Gastrocnemius medialis (tissue), 4 donors: ENCODE data around the gene ANKS1B. TPM values are rescaled to one million over a fixed set of nuclear protein-coding genes. Genes with fewer than 3 reads are reported as not detected.

Source experiments
- ATAC-seq, 2 donors: fragments of 150-250 bp; one replicate each; pipeline ENCODE4 v1.9.1; 2016
- DNase-seq, 2 donors: peaks; one replicate each; pipeline ENCODE4 v3.0.0-alpha.2; 2019
- H3K27ac ChIP-seq, 4 donors: fragments of 200-600 bp; sonication (generic); 1 replicate in 1 of 4; 2 replicates in 3 of 4; pipeline ENCODE4 v1.5.1; 2016 to 2018; ENCODE audit warnings: mild to moderate bottlenecking in 2 of 4, moderate library complexity in 1 of 4
- H3K27me3 ChIP-seq, 3 donors: fragments of 200-600 bp; sonication (generic) in 2 of 3; 1 replicate in 1 of 3; 2 replicates in 2 of 3; pipeline versions ENCODE4 v1.5.1 to v1.6.0; 2016 to 2019; ENCODE audit warnings: mild to moderate bottlenecking in 1 of 3, moderate library complexity in 1 of 3
- H3K36me3 ChIP-seq, 2 donors: fragments of 200-600 bp; sonication (generic) in 1 of 2; one replicate each; pipeline ENCODE4 v1.5.1; 2017 to 2018
- H3K4me1 ChIP-seq, 2 donors: fragments of 200-600 bp; sonication (generic) in 1 of 2; one replicate each; pipeline ENCODE4 v1.5.1; 2016 to 2017; ENCODE audit warnings: mild to moderate bottlenecking in 2 of 2
- H3K4me3 ChIP-seq, 4 donors: fragments of 200-600 bp; sonication (generic) in 3 of 4; 1 replicate in 1 of 4; 2 replicates in 3 of 4; pipeline ENCODE4 v1.5.1; 2016 to 2019; ENCODE audit warnings: mild to moderate bottlenecking in 2 of 4
- H3K9me3 ChIP-seq, 3 donors: fragments of 200-600 bp; sonication (generic) in 2 of 3; 1 replicate in 1 of 3; 2 replicates in 2 of 3; pipeline ENCODE4 v1.5.1; 2016 to 2019
- POLR2A ChIP-seq, 2 donors: fragments of 450-650 bp; IDR thresholded peaks; one replicate each; pipeline ENCODE4 v1.6.1; 2017; ENCODE audit warnings: antibody characterized with exemption in 2 of 2, mild to moderate bottlenecking in 2 of 2, moderate library complexity in 2 of 2
- in situ Hi-C, 4 donors: fragments of 200-750 bp; cut with MboI; loops; one replicate each; pipeline versions ENCODE4 v1.15.0 to v1.8.0; 2017; ENCODE audit warnings: low sequenced_read_pairs in 4 of 4
- intact Hi-C: fragments of 100-400 bp; cut with DNase I; formaldehyde crosslinking; loops from one replicate; pipeline ENCODE4 v1.15.1; 2023; ENCODE audit warnings: low total_unique reads
- total RNA-seq, 4 donors: library from RNA; depleted of rRNA; stranded (reverse); fragments of >200 nt; gene quantifications; one replicate each; pipeline versions ENCODE4 v1.1.0 to v1.2.3, GENCODE V29; 2016
- TF ChIP-seq, protein P1 (sequence below), 5 experiments: fragments of 450-650 bp in 3 of 5; fragments of 200-600 bp in 2 of 5; sonication (generic) in 2 of 5; IDR thresholded peaks in 4 of 5; conservative IDR thresholded peaks in 1 of 5; 1 replicate in 4 of 5; 2 replicates in 1 of 5; pipeline ENCODE4 v1.5.1; 2016 to 2019; ENCODE audit warnings: antibody characterized with exemption in 5 of 5, mild to moderate bottlenecking in 3 of 5, moderate library complexity in 3 of 5

The ANKS1B gene
- total RNA-seq, 4 donors from 2014 or later: 3.9 to 14.5 (median 5.7) TPM

GRCh38 chr12:99824900-99825542, 159.7 kb downstream of the ANKS1B start:
- in situ Hi-C loops: loop anchor here in 2 of 4 donors (25.0 kb wide), 2 partner anchors 162 to 387 kb away; partner anchors contain the start of genes ACTR6 (in 1 of the 2) and ANKS1B (in 1 of the 2)
- Histone ChIP-seq H3K4me3 (peak overlapping the region; percentile 14 to 36 (median 33)), H3K4me1 (peaks cover 0 to 12% of the 10 kb centered on the region in 2 donors), H3K9me3 (no peaks in the 10 kb centered on the region), H3K27me3 (no peaks in the 10 kb centered on the region), H3K27ac (peak overlapping the region in 3 of 4 donors; percentile 11 to 49 (median 30)), H3K36me3 (no peaks in the 10 kb centered on the region)
- peak in 1 of 2 donors; percentile 41 for DNase-seq
- ATAC-seq: peak; percentile 75 to 87
- TF ChIP-seq, protein P1, sequence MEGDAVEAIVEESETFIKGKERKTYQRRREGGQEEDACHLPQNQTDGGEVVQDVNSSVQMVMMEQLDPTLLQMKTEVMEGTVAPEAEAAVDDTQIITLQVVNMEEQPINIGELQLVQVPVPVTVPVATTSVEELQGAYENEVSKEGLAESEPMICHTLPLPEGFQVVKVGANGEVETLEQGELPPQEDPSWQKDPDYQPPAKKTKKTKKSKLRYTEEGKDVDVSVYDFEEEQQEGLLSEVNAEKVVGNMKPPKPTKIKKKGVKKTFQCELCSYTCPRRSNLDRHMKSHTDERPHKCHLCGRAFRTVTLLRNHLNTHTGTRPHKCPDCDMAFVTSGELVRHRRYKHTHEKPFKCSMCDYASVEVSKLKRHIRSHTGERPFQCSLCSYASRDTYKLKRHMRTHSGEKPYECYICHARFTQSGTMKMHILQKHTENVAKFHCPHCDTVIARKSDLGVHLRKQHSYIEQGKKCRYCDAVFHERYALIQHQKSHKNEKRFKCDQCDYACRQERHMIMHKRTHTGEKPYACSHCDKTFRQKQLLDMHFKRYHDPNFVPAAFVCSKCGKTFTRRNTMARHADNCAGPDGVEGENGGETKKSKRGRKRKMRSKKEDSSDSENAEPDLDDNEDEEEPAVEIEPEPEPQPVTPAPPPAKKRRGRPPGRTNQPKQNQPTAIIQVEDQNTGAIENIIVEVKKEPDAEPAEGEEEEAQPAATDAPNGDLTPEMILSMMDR (IDR thresholded peaks at IDR 0.05 in 4 of 5, conservative IDR thresholded peaks at IDR 0.05 in 1 of 5): no peak
- TF ChIP-seq POLR2A (IDR thresholded peaks at IDR 0.05): no peak
- intact Hi-C loops: no loop called here

DNA sequence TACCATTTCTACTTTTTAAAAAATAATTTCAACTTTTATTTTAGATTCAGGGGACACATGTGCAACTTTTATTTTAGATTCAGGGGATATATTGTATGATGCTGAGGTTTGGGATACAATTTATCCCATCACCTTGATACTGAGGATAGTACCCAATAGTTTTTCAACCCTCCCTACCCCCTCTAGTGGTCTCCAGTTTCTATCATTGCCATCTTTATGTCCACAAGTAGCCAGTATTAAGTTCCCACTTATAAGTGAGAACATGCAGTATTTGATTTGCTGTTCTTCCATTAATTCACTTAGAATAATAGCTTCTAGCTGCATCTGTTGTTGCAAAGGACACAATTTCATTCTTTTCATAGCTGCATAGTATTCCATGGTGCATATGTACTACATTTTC, 162.5 kb downstream of the ANKS1B start:
- DNase-seq (no peak), ATAC-seq (no peak)
- Histone ChIP-seq H3K9me3 (no peaks in the 10 kb centered on the region), H3K4me3 (no peak overlapping the region), H3K27ac (no peak overlapping the region), H3K36me3 (no peaks in the 10 kb centered on the region), H3K27me3 (no peaks in the 10 kb centered on the region), H3K4me1 (peaks cover 0 to 12% of the 10 kb centered on the region in 2 donors)
- TF ChIP-seq POLR2A (IDR thresholded peaks at IDR 0.05): no peak
- TF ChIP-seq, protein P1 (IDR thresholded peaks at IDR 0.05 in 4 of 5, conservative IDR thresholded peaks at IDR 0.05 in 1 of 5): no peak
- intact Hi-C loops (no loop called here), in situ Hi-C loops (loop anchor here in 2 of 4 donors (25.0 kb wide), 2 partner anchors 165 to 390 kb away; partner anchors contain the start of genes ACTR6 (in 1 of the 2) and ANKS1B (in 1 of the 2))

GRCh38 chr12:99810718-99811593, 173.8 kb downstream of the ANKS1B start:
- Histone ChIP-seq H3K36me3 (no peaks in the 10 kb centered on the region), H3K4me1 (no peaks in the 10 kb centered on the region), H3K4me3 (no peak overlapping the region), H3K9me3 (no peaks in the 10 kb centered on the region), H3K27me3 (no peaks in the 10 kb centered on the region), H3K27ac (no peak overlapping the region)
- TF ChIP-seq, protein P1 (IDR thresholded peaks at IDR 0.05 in 4 of 5, conservative IDR thresholded peaks at IDR 0.05 in 1 of 5): peak in 2 of 5 experiments; percentile 23 to 38
- no peak for TF ChIP-seq POLR2A (IDR thresholded peaks at IDR 0.05)
- in situ Hi-C loops: loop anchor here in 2 of 4 donors (25.0 kb wide), 2 partner anchors 176 to 401 kb away; partner anchors contain the start of genes ACTR6 (in 1 of the 2) and ANKS1B (in 1 of the 2)
- intact Hi-C loops: loop anchor here (5.0 kb wide), 1 partner anchor 171 kb away; the partner anchor contains the start of gene ANKS1B
- ATAC-seq: no peak
- no peak for DNase-seq

DNA sequence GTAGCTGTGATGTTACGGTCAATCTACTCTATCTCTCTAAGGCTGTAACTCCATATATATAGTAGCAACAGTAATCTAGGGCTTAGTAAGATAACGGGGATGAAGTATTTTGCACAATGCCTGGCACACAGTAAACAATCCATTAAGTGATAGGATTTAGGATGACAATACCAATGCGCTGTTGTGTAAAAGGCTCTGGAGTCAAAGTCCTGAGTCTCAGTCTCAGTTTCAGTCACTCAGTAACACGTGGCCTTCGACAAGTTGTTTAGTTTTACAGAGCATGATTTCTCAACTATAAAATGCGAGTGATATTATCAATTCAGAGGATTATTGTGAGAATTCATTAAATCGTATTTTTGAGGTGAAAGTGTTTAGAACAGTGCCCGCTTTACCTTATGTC, 174.8 kb downstream of the ANKS1B start:
- H3K9me3 ChIP-seq: no peaks in the 10 kb centered on the region
- intact Hi-C loops: loop anchor here (5.0 kb wide), 1 partner anchor 172 kb away; the partner anchor contains the start of gene ANKS1B

More for the DNA sequence above, 174.8 kb downstream of the ANKS1B start:
- TF ChIP-seq POLR2A (IDR thresholded peaks at IDR 0.05): no peak
- TF ChIP-seq, protein P1 (IDR thresholded peaks at IDR 0.05 in 4 of 5, conservative IDR thresholded peaks at IDR 0.05 in 1 of 5): no peak
- no peaks in the 10 kb centered on the region for H3K4me1 ChIP-seq
- in situ Hi-C loops: loop anchor here in 2 of 4 donors (25.0 kb wide), 2 partner anchors 177 to 402 kb away; partner anchors contain the start of genes ACTR6 (in 1 of the 2) and ANKS1B (in 1 of the 2)
- no peak overlapping the region for H3K27ac ChIP-seq
- no peaks in the 10 kb centered on the region for H3K27me3 ChIP-seq
- no peak overlapping the region for H3K4me3 ChIP-seq
- ATAC-seq (no peak), DNase-seq (no peak)
- H3K36me3 ChIP-seq: no peaks in the 10 kb centered on the region
